GM21515 (cell line): Measurements from ENCODE around the gene RFX2.
"Not testable (repeated sequence)": the region's sequence is repeated elsewhere in the genome, so short reads cannot be mapped to it uniquely, and the experiment has no call there.

Experiments
- ATAC-seq: cut with Tn5 transposase; IDR thresholded peaks from one replicate; pipeline ENCODE4 v1.9.1; 2021; ENCODE audit not compliant: unreplicated experiment

Gene RFX2

DNA sequence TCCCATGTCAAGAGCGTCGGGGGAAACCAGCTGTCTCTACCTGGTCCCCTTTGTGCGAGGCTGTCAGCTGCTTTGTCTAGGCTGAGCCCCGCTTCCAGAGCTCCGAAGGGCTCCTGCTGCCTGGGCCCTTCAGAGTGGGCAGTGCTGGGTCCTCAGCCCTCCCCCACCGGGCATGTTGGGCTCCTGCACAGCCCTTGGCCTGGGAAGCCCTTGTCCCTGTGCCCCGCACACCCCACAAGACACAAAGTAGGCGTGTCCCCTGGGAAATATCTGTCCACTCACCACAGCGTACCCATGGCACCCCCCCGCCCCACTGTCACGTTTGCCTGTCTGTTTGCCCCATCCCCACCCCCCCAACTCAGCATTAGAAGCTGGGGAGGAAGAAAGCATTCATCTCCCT is 92.7 kb downstream of the RFX2 start:
- ATAC-seq, result no peak

DNA sequence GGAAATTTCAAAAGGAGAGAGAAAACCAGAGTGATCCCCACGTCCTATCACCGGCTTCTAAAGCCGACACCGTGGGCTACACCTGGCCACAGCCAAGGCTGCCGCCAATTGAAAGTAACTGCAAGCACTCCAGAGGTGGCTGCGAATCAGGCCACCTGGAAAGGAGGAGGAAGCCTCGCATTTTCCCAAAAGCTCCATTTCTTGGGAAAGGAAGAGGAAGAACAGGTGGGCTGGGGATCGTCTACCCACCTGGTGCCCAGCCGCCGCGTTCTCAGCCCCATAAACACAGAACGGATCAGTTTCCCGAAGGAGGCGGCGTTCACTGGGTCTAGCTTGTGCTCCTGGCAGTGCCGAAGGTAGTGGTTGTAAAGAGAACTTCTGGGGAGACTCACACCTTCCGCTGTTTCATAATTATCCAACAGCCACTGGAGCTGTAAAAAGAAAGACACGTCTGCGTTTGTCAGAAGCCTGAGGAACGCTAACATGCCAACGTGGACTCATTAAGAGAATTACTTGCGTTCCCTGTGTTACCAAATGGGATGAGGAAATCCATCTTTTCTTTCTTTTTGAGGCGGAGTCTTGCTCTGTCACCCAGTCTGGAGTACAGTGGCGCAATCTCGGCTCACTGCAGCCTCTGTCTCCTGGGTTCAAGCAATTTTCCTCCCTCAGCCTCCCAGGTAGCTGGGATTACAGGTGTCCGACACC is 94.3 kb downstream of the RFX2 start:
- no peak for ATAC-seq

DNA sequence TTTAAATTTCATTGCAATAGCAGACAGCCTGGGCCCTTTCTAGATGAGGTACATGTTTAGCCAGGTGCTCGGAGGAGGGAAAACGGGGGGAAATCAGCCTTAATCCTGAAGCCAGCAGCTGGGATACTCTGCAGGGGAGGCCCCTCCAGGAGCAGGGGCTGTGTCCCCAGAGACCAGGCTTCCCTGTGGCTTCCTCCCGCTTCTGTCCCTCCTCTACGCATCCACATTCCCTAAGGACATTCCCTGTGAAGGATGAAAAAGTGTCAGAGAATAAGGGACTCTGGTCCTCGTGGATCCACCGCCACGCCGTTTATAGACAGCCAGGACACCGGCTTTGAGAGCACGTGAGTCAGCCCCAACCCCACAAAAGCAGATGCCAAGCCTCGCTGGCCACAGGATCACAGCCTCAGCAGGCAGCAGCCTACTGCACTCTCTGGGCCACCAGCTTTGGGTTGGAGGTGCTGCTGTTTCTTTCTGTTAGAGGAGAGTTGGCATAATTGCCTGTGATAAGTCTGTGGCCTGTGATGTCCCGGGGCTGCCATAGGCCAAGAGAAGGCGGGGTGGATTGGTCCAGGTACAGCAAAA is 95.7 kb downstream of the RFX2 start:
- ATAC-seq, result no peak

DNA sequence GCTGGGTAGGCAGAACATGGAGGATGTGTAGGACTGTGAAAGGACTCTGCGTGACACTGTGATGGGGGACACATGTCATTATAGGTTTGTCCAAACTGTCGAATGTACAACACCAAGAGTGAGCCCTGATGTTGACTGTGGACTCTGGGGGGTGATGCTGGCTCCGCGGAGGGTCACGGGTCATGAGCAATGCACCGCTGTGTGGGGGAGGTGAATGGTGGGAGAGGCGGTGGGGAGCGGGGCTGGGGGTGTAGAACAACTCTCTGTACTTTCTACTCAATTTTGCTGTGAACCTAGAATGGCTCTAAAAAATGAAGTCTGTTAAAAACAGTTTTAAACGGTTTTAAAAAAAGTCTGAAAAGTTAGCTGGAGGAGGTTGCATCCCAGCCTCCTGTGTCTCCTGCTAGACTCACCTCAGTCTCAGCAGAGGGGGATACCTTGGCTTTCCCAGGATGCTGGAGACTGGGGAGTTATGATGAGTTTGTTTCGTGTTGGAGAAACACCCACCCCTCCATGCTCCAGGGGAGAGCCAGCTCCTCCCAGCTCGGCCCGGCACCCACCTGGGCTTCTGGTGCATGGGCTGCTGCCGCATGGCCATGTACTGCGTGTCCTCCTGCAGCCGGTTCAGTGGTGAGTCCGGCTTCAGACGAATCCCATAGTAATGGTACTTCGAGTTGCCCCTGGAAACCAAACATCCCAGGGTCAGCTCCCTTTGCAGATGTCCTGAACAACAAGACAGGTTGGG is 97.7 kb downstream of the RFX2 start:
- no peak for ATAC-seq

DNA sequence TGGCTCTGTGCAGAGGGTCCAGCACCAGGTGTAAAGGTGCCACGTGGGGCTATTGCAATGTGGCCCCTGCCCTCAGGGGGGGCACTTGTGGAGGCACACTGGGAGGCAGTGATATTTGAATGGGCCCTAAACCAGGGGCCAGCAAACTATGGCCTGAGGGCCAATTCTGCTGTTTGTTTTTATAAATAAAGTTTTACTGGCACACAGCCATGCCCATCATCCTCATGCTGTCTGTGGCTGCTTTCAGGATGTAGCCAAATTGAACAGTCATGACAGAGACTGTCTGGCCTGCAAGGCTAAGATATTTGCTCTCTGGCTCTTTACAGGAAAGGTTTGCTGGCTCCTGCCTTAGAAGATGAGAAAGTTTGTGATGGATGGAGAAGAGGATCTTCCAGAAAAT is 98.5 kb downstream of the RFX2 start:
- no peak for ATAC-seq

DNA sequence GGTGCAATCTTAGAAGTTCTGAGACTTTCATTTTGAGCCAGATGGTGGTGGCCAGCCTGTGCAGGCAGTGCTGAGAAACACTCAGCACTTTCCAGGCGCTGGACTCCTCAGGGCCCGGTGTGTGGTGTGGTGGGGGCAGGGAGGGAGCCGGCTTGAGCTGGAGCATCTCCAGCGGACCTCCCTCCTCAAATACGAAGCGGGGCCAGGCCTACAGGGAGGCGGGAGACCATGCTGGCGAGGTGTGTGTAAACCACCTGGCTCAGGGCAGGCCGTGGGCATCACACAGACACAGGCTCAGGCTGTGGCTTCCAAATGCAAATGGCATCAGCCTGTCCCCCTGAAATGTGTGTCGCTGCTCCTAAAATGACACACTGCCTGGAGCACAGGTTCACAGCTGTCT is 99.1 kb downstream of the RFX2 start:
- no peak for ATAC-seq

DNA sequence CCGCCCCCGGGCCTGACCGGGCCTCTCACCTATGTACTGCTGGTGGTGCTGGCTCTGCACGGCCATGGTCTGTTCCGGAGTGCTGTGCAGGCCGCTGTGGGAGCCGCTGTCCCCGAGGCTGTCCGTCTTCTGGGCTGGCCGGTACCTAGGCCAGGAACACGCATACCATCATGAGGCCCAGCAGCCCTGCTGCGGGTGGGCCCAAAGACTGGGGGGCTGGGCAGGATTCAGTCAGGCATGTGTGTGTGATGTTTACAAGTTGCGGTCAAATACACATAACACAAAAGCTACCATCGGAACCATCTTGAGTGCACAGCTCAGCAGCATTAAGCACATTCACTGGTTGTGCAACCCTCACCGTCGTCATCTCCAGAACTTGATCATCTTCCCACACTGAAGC is 100.2 kb downstream of the RFX2 start:
- ATAC-seq, result no peak

DNA sequence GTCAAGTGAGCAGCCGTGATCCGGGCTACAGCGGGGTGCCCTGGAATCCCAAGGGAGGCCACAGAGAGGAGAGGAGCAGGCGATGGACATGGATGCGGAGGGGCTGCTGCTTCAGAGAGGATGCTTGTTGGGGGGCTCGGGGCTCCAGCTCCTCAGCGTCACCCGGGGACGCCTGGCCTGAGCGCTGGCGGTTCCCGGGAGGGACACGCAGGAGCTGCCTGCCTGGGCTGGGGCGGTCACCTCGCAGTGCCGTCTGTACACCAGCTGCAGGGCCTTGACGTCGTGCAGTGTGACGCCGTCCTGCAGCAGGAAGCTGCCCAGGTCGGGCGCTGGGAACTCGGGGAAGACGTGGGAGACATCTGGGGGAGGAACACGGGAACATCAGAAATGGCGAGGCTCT is 102.4 kb downstream of the RFX2 start:
- ATAC-seq, result no peak

DNA sequence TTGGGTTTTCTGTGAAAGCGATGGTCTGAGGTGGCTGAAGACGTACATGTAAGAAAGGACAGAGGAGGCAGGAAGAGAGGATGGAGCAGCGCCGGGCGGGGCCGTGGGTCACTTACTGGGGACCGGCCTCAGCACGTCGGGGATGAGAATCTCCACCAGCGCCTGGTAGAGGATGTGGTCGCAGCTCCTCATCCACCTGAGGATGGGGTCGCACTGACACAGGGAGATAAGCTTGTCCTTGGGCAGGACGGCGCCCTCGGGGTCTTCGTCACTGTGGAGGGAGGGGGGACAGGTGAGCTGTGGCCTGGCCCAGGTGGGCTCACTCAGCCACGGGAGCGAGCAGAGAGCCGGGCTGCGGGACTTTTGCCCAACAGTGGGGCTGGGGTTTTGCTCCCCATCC is 103.4 kb downstream of the RFX2 start:
- no peak for ATAC-seq

DNA sequence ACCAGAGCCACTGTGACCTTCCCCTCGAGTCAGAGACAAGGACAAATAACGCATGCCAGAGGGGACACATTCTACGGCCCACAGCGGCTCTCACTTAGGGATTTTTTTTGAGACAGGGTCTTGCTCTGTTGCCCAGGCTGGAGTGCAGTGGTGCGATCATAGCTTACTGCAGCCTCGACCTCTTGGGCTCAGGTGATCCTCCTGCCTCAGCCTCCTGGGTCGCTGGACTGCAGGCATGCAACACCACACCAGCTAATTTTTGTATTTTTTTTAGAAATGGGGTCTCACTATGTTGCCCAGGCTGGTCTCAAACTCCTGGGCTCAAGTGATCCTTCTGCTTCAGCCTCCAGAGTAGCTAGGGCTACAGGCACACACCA is 104.2 kb downstream of the RFX2 start:
- ATAC-seq, result not testable (repeated sequence)

DNA sequence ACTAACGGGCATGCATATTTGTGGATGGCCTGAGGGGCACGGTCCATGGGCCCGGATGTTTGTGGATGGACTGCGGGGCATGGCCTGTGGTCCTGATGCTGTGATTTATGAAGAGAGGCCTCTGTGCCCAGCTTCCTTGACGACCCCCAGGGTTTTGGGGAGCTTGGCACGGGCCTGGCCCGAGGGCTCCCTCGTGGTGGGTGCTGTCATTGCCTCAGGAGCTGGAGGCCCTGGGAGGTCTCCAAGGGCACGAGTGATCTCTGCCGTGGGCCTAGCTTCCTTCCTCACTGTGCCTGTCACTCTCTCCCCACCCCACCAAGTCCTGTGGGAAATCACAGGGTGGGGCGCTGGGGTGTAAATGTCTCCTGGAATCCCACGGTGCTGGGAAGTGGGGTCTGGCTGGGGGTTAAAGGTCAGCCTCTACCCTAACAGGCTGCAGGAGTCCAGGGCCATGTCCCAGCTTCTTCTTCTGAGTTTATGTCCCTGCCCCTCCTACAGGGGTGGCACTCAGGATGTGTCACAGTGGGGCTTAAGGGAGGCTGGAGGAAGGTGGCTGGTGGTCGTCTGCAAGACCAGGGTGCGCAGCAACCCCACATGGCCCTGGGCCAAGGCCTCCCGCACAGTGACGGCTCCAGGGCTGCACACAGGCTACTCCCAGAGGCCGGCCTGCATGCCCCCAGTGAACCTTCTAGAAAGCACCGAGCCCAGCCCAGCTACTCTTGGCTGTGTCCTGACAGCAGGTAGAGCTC is 104.8 kb downstream of the RFX2 start:
- ATAC-seq, result no peak

DNA sequence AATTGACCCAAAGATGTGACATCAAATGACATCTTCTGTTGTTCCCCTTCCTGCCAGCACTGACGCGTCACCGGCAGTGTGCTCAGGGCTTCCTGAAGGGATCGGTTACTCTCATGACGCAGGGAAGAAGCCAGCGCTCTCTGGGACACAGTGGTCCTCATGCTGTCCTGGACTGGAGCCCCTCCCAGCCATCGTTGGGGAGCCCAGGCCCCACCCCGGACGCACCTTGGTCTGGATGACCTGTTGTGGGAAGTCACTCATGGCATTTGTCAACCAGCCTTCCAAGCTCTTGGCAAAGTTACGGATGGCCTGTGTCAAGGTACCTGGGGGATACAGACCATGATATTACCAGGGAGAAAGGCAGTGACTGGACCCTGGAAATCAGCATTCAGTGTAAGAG is 106.3 kb downstream of the RFX2 start:
- ATAC-seq, result no peak

DNA sequence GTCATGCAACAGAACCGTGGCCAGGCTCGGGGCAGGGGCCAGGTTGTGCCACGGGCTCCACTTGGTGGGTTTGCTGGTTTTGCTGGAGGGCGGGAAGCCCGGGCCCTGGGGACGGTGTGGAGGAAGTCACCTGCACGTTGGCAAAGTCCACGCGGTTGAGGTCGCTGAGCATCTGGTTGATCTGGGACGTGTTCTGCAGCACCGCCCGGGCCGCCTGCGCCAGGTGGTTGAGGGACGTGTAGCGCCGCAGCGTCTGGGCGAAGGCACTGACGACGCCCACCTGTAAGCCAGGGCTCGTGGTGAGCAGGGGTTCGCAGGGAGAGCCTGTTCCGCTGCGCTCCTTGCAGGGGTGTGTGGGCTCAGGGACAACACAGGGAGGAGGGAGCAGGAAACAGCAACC is 107.7 kb downstream of the RFX2 start:
- ATAC-seq, result no peak

DNA sequence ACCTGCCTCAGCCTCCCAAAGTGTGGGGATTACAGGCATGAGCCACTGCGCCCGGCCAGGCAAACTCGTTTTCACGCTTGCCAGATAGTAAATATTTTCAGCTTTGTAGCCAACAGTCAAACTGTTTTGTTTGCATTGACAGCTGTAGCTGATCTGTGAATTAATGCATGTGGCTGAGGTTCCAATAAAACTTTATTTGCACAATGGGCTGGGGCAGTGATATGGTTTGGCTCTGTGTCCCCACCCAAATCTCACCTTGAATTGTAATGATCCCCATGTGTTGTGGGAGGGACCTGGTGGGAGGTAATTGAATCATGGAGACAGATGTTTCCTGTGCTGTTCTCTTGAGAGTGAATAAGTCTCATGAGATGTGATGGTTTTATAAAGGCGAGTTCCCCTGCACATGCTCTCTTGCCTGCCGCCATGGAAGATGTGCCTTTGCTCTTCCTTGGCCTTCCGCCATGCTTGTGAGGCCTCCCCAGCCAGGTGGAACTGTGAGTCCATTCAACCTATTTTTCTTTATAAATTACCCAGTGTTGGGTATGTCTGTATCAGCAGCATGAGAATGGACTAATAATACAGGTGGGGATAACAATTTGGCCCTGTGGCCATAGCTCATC is 110.0 kb downstream of the RFX2 start:
- ATAC-seq, result no peak

DNA sequence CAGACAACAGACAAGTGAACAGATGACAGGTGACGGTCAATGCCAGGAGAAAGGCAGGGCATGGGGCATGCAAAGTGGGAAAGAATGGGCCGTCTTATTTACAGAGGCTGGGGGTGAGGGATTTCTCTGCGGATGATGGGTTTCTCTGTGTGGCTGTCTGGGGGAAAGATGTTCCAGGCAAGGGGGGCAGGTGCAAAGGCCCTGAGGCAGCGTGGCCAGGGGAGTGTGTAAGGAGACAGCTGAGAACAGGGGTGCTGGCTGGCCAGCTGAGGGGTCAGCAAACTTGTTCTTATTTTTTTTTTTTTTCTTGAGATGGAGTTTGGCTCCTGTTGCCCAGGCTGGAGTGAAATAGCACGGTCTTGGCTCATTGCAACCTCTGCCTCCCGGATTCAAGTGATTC is 110.6 kb downstream of the RFX2 start:
- ATAC-seq, result no peak

DNA sequence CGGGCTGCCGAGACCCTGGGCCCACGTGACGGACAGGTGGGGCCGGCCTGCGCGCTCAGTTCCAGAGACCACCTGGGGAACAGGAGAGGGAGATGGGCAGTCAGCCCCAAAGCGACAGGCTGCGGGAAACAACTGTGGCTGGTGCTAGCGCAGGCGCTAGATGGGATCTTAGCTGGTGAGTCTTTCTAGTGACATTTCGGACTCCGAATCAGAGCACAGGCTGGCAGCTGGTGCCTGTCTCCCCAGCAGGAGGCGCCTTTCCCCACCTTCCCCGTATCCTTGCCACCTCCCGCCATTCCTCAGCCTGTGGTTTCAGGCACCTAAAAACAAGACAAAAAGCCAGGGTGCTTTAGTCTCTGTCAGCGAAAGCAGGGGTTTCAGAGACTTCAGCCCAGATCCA is 112.9 kb downstream of the RFX2 start:
- no peak for ATAC-seq

DNA sequence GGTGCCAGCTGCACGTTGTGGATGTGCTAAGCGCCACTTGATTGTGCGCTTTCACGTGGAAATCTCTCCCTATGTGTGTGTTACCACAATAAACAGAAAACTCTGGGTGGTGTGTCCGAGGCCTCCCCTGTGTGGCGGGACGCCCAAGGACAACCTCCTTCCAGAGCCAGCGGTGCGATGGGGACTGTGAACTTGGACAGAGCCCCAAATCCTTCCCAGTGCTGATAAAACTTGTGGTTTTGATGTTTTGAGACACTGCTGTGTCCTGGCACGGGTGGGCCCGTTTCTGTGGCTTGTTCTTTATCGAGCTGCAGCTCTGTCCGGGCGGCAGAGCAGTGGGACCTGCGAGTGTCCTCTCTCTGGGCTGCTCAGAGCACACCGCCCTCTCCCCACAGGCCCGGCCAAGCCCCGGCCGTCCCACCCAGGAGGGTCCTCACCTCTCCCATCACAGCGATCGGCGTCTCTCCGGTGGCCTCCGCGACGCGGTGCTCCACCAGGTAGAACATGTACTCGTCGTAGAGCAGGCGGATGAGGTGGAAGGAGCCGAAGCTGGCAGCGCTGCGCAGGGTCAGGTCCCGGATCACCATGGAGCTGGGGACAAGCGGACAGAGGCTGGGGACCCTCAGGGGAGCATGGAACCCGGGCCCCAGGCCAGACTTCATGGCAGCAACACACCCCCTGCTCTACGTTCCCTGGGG is 113.5 kb downstream of the RFX2 start:
- no peak for ATAC-seq

DNA sequence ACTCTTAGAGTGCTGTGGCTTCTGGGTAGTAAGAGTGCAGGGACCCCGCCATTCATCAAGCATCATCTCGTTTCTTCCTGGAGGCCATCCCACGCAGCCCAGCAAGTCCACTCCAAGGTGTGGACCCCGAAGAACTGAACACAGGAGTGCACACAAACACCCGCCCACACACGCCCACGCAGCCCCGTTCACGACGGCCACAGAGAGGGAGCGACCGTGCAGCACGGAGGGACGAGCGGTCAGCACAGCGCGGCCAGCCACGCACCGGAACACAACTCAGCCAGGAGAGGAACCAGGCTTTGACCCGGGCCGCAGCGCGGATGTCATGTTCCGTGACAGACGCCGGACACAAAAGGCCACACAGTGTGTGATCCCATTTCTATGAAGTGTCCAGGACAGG is 114.2 kb downstream of the RFX2 start:
- no peak for ATAC-seq

DNA sequence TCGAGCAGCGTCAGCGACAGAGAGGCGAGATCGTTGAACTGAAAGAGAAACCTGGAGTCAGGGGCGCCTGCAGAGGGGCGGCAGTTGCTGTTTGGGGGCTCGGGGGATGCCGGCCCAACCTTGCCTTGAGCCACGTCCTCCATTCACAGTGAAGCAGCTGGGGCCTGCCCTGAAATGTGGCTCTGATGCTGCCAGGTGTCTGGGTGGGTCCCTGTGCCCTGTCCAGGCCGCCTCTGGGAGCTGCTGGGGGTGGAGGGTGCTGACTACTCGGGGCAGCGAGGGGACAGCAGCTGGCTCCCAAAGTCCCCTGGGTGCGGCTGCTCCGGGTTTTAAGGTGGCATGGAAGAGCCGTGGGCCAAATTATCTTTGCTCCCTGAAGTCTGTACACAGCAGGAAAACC is 114.7 kb downstream of the RFX2 start:
- no peak for ATAC-seq

DNA sequence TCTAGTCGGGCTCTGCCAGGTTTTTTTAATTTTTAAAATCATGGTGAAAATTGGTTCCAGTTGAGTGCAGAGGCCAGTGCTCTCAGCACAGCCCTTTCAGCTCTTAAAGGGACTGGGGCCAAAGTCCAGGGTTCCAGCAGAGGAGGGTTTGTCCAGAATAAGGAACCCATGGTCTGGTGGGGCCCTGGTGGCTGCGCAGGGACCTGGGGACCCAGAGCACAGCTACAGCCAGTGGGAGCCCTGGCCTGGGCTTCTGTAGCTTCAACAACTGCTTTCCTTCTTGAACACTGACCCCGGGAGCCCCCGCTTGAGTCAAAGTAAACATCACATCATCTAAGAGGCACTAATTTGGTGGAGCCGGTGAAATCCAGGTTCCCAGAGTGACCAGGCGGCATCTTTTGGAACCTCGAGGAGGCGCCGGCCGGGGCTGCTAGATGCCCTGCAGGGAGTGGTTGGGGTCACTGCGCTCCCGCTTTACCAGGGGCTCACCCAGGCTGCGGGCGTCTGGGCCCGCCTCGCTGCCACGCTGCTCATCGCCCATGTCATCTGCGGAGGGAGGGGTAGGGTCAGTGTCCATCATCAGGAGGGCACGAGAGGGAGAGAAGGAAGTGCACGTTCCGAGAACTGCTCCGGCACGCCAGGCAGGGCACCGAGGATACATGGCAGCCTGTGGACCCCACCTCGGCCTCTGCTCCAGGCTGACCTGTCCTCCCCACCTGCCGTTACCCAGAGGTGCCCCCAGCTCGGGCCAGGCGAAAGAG is 115.7 kb downstream of the RFX2 start:
- no peak for ATAC-seq
